HepG2 (cell line): ENCODE measurements around the gene EFCAB8. TPM values are rescaled to one million over a fixed set of nuclear protein-coding genes. Genes with fewer than 3 reads are reported as not detected.

Source experiments
- ETV6 ChIP-seq: sonication (generic); formaldehyde crosslinking; conservative IDR thresholded peaks from 2 replicates; pipeline ENCODE4 v1.4.0; 2020; ENCODE audit warnings: missing genetic modification reagents
- EZH2 ChIP-seq: conservative IDR thresholded peaks from 2 replicates; pipeline ENCODE4 v1.6.1; 2012; ENCODE audit warnings: mild to moderate bottlenecking, low read depth, low read length, moderate library complexity
- MEIS1 ChIP-seq: sonication (generic); formaldehyde crosslinking; IDR thresholded peaks from 2 replicates; pipeline ENCODE4 v1.9.0; 2021; ENCODE audit warnings: mild to moderate bottlenecking, missing genetic modification reagents, moderate library complexity, borderline replicate concordance
- NR2C2 ChIP-seq: sonication (generic); formaldehyde crosslinking; IDR thresholded peaks from 2 replicates; pipeline ENCODE4 v1.4.0; 2020; ENCODE audit warnings: missing genetic modification reagents, mild to moderate bottlenecking, moderate library complexity, borderline replicate concordance
- NR2F2 ChIP-seq: IDR thresholded peaks from 2 replicates; pipeline ENCODE4 v1.6.1; 2012; ENCODE audit warnings: low read depth, inconsistent platforms, borderline replicate concordance
- RBM39 ChIP-seq: fragments of 200-400 bp; formaldehyde crosslinking; IDR thresholded peaks from one replicate; pipeline ENCODE4 v1.6.1; 2018; ENCODE audit warnings: antibody characterized with exemption, mild to moderate bottlenecking, low read depth, low read length; ENCODE audit not compliant: poor library complexity, severe bottlenecking
- SNAPC2 ChIP-seq: sonication (generic); formaldehyde crosslinking; IDR thresholded peaks from 2 replicates; pipeline ENCODE4 v1.8.1; 2022; ENCODE audit warnings: mild to moderate bottlenecking, missing genetic modification reagents
- SRSF4 ChIP-seq: fragments of 200-400 bp; formaldehyde crosslinking; IDR thresholded peaks from one replicate; pipeline ENCODE4 v1.6.1; 2018; ENCODE audit warnings: mild to moderate bottlenecking, low read depth, low read length, moderate library complexity; ENCODE audit not compliant: poor library complexity, severe bottlenecking
- SRSF9 ChIP-seq: fragments of 200-400 bp; formaldehyde crosslinking; IDR thresholded peaks from 2 replicates; pipeline ENCODE4 v1.6.1; 2018; ENCODE audit warnings: borderline replicate concordance, mild to moderate bottlenecking, low read depth, low read length; ENCODE audit not compliant: insufficient read depth, poor library complexity, severe bottlenecking
- ZBTB42 ChIP-seq: sonication (generic); formaldehyde crosslinking; IDR thresholded peaks from 2 replicates; pipeline ENCODE4 v1.5.0; 2020; ENCODE audit warnings: mild to moderate bottlenecking, missing genetic modification reagents
- ZGPAT ChIP-seq: IDR thresholded peaks from 2 replicates; pipeline ENCODE4 v1.6.1; 2016; ENCODE audit warnings: mild to moderate bottlenecking
- ZNF280D ChIP-seq: sonication (generic); formaldehyde crosslinking; IDR thresholded peaks from 2 replicates; pipeline ENCODE4 v1.5.1; 2020; ENCODE audit warnings: mild to moderate bottlenecking, missing genetic modification reagents
- ZNF383 ChIP-seq: sonication (generic); formaldehyde crosslinking; IDR thresholded peaks from 2 replicates; pipeline ENCODE4 v1.4.0; 2020; ENCODE audit warnings: missing genetic modification reagents, mild to moderate bottlenecking, borderline replicate concordance
- ZNF512 ChIP-seq: sonication (generic); formaldehyde crosslinking; IDR thresholded peaks from 2 replicates; pipeline ENCODE4 v1.4.0; 2020; ENCODE audit warnings: mild to moderate bottlenecking, missing genetic modification reagents
- ZNF703 ChIP-seq: sonication (generic); formaldehyde crosslinking; IDR thresholded peaks from 2 replicates; pipeline ENCODE4 v1.5.1; 2020; ENCODE audit warnings: missing genetic modification reagents, mild to moderate bottlenecking, moderate library complexity, borderline replicate concordance
- ZNF720 ChIP-seq: sonication (generic); formaldehyde crosslinking; IDR thresholded peaks from 2 replicates; pipeline ENCODE4 v1.4.0; 2020; ENCODE audit warnings: missing genetic modification reagents
- ZNF746 ChIP-seq: sonication (generic); formaldehyde crosslinking; IDR thresholded peaks from 2 replicates; pipeline ENCODE4 v1.8.0; 2022; ENCODE audit warnings: mild to moderate bottlenecking, missing genetic modification reagents
- polyA plus RNA-seq, 8 experiments: library from polyadenylated mRNA; depleted of rRNA in 3 of 8; stranded (reverse) in 7 of 8; unstranded in 1 of 8; fragments of >200 nt; fragmentation: Illumina TruSeq in 4 of 8; extraction: Trizol in 4 of 8; gene quantifications; 2 replicates each; pipeline versions ENCODE4 v1.2.1 to v1.2.3, GENCODE V29; 2011 to 2016; ENCODE audit warnings: low read depth in 4 of 8, missing spikeins in 1 of 8, mixed read lengths in 1 of 8; ENCODE audit not compliant: insufficient read depth in 1 of 8
- total RNA-seq, 5 experiments: library from RNA; depleted of rRNA; stranded (reverse); fragments of >200 nt; fragmentation: Illumina TruSeq; extraction: Trizol; gene quantifications; 2 replicates each; pipeline ENCODE4 v1.2.3, GENCODE V29; 2016; ENCODE audit warnings: low read depth in 1 of 5
- TF ChIP-seq, protein P1 (sequence below): sonication (generic); formaldehyde crosslinking; IDR thresholded peaks from 2 replicates; pipeline ENCODE4 v1.5.0; 2020; ENCODE audit warnings: mild to moderate bottlenecking, low read depth, missing genetic modification reagents, borderline replicate concordance
- TF ChIP-seq, protein P2 (sequence below): IDR thresholded peaks from 2 replicates; pipeline ENCODE4 v1.6.1; 2016
- TF ChIP-seq, protein P3 (sequence below): sonication (generic); formaldehyde crosslinking; IDR thresholded peaks from 2 replicates; pipeline ENCODE4 v1.8.0; 2022; ENCODE audit warnings: mild to moderate bottlenecking, missing genetic modification reagents

The EFCAB8 gene
- total and polyA plus RNA-seq, 2 of the 13 experiments (the other 11 are each of a cell fraction or from before 2014, with no cell fraction given): 0.15 to 0.22 TPM

GRCh38 chr20:32819992-32820697 is 38.6 kb upstream of the EFCAB8 start (continued):
- TF ChIP-seq ZNF280D (CRISPR knock-in tag): no peak; the same call in 1 of the 2 replicates
- peak; percentile 58 for TF ChIP-seq ZGPAT (CRISPR knock-in tag)
- TF ChIP-seq NR2C2: 0 out of 2 replicates have a peak, but pooled peaks have one; percentile 21
- no peak for TF ChIP-seq ZNF512 (CRISPR knock-in tag)
- no peak for TF ChIP-seq ZNF746 (CRISPR knock-in tag)
- TF ChIP-seq, protein P1, sequence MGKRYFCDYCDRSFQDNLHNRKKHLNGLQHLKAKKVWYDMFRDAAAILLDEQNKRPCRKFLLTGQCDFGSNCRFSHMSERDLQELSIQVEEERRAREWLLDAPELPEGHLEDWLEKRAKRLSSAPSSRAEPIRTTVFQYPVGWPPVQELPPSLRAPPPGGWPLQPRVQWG (CRISPR knock-in tag): no peak
- TF ChIP-seq RBM39: peak; percentile 91
- no peak; the same call in none of the 2 replicates for TF ChIP-seq SNAPC2 (CRISPR knock-in tag)
- TF ChIP-seq SRSF9: no peak
- TF ChIP-seq ZNF703 (CRISPR knock-in tag): no peak
- no peak for TF ChIP-seq EZH2
- TF ChIP-seq, protein P2, sequence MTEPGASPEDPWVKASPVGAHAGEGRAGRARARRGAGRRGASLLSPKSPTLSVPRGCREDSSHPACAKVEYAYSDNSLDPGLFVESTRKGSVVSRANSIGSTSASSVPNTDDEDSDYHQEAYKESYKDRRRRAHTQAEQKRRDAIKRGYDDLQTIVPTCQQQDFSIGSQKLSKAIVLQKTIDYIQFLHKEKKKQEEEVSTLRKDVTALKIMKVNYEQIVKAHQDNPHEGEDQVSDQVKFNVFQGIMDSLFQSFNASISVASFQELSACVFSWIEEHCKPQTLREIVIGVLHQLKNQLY: no peak
- no peak for TF ChIP-seq ZNF383
- no peak for TF ChIP-seq NR2F2
- TF ChIP-seq MEIS1 (CRISPR knock-in tag): peak; percentile 86; the same call in 1 of the 2 replicates
- no peak for TF ChIP-seq ZNF720 (CRISPR knock-in tag)
- TF ChIP-seq, protein P3, sequence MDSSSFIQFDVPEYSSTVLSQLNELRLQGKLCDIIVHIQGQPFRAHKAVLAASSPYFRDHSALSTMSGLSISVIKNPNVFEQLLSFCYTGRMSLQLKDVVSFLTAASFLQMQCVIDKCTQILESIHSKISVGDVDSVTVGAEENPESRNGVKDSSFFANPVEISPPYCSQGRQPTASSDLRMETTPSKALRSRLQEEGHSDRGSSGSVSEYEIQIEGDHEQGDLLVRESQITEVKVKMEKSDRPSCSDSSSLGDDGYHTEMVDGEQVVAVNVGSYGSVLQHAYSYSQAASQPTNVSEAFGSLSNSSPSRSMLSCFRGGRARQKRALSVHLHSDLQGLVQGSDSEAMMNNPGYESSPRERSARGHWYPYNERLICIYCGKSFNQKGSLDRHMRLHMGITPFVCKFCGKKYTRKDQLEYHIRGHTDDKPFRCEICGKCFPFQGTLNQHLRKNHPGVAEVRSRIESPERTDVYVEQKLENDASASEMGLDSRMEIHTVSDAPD (CRISPR knock-in tag): no peak
- no peak for TF ChIP-seq ETV6 (CRISPR knock-in tag)
- no peak for TF ChIP-seq ZBTB42 (CRISPR knock-in tag)
- peak; percentile 61 for TF ChIP-seq SRSF4
